ENCODE data around the gene NOTCH2. TPM values are rescaled to one million over a fixed set of nuclear protein-coding genes. Genes with fewer than 3 reads are reported as not detected.
"Not testable (repeated sequence)": the region's sequence is repeated elsewhere in the genome, so short reads cannot be mapped to it uniquely, and the experiment has no call there.

NOTCH2 gene
- total and polyA plus RNA-seq, 9 donors: 21.3 to 149 (median 105) TPM

DNA sequence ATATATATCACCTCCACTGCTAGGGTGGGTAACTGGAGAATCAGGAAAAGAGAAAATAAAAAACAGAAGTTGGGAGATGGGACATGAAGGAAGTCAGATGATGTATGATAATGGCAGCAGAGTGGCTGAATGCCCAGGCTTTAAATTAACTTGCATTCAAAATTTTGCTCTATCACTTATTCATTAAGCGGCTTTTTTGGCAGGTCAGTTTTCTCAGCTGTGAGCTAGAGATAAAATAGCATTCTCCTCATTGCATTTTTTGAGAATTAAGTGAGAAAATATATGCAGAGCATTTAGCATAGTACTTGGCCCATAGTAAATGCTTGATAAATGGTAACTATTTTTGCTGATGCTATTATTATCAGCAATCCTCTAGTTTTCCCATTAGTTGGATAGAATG lies 32.1 kb upstream of the NOTCH2 start:
- intact Hi-C loops (cut with DNase I); H3K27ac ChIP-seq; DNase-seq; H3K36me3 ChIP-seq; H3K4me3 ChIP-seq; H3K4me1 ChIP-seq (ENCODE audit: insufficient read depth); H3K27me3 ChIP-seq; H3K9me3 ChIP-seq: not testable (repeated sequence)
- 70 to 78% methylated on average over 1 of the region's 1 CpG; no CpG with 5 or more reads in 1 of the 3 donors for WGBS, 3 donors

DNA sequence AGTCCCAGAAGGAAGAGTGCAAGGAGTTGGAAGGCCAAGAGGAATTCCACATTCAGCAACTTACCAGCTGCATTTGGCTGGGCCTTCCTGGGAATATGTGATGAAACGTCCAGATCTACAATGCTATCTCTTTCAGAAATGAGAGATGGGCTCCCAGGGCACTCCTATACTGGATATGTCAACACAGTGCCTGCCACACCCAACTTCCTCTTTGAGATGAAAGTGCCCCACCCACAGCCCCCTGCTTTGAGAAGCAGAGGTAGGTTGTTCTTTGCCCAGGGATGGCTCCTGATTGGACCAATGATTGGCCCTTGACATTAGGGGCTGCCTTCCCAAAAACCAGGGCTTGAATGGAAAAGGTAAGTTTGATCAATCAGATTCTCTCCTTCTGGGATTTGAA lies 31.1 kb upstream of the NOTCH2 start:
- DNase-seq; intact Hi-C loops (cut with DNase I); H3K27ac ChIP-seq; H3K9me3 ChIP-seq; H3K36me3 ChIP-seq; H3K27me3 ChIP-seq; H3K4me3 ChIP-seq; H3K4me1 ChIP-seq (ENCODE audit: insufficient read depth): not testable (repeated sequence)
- 53% methylated on average over 1 of the region's 1 CpG; no CpG with 5 or more reads in 2 of the 3 donors for WGBS, 3 donors

DNA sequence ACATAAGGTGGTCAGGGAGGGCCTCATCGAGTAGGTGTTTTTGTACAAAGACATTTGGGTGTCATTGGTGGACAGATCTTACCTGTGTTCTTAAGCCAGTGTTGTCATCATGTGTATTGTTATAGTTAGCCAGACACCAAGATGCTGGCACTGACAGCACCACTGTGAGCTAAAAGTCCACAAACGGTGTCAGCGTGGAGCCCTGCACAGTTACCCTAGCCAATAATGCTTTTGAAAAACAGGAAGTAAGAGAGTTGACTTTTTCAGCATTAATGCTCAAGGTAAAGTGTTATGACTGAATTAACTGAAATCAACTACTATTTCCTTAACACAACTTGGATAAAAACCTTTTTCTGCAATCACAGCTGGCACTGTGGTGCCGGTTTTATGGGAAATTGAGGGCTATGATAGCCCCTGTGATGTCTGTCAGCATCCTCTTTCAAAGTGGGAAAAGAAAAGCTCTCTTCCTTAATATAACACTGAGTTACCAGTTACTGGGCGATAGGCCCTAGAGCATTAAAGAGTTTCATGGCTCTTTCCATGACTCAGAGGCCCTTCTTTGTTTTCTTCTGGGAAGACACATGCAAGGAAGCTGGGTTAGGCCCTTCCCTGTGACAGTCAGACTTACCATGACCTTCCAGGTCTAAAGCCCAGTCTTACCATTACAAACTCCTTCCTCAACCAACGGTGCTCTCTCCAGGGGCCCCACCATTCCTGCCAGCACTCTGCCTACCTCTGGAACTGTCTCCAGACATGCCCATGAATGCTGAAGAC lies 29.7 kb upstream of the NOTCH2 start:
- H3K4me1 ChIP-seq (ENCODE audit: insufficient read depth); DNase-seq; H3K9me3 ChIP-seq; intact Hi-C loops (cut with DNase I); H3K4me3 ChIP-seq; H3K27me3 ChIP-seq; H3K36me3 ChIP-seq; H3K27ac ChIP-seq: not testable (repeated sequence)
- WGBS, 3 donors: 81 to 100% (median 93%) methylated on average over 1 of the region's 6 CpGs

DNA sequence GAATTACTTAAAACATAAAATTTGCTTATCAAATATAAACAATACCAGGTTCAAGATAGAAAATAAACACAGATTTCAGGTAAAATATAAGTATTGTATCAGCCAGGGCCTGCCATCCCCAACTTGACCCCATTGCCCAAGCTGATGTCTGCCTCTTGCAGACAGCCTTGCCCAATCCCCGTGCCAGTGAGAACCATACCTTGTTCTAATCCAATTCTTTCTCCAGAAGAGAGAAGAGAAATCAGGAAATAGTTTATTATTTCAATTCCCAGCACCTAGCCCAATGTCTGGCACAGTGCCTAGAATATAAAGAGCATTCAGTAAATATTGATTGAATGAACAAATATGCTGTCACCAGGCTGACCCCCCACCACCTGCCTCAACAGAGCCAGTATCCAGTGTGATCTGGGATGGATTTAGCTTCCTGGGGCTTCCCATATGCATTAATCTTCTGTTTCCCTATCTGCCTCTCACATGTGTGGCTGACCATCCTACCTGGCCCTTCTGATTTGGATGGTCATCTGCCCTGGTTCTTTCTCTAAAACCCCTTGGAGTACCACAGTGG lies 27.6 kb upstream of the NOTCH2 start:
- intact Hi-C loops (cut with DNase I); H3K9me3 ChIP-seq: not testable (repeated sequence)
- 89 to 98% (median 94%) methylated on average over 1 of the region's 1 CpG for WGBS, 3 donors

DNA sequence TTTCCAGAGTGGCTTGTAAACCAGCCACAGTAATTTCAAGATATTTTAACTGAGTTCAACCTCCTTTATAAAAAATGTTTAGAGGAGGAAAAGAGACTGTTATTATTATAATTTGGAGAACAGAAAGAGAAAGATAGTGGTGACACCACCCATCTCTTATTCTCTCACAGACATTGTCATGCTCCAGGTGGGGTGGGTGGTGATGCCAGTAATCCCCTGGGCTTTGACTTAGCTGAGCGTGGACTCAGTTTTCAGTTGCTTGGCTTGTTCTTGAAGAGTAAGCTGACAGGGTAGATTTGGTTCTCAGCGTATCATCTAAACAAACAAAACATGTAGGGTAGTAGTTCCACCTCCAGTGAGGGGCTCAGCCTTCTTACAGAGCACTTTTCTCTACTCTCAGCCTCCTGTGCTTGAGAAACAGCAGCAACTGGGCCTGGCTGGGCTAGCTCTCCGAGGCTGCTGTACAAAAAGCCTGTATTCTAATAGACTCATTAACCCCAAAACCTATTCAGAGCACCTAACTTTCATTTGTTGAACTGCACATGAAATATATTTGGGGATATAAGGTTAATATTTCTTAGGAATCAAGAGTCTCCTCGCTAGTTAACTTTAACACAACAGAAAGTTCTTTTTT lies 24.2 kb upstream of the NOTCH2 start:
- H3K4me1 ChIP-seq (ENCODE audit: insufficient read depth); H3K36me3 ChIP-seq; H3K9me3 ChIP-seq; H3K27me3 ChIP-seq; H3K4me3 ChIP-seq; intact Hi-C loops (cut with DNase I); H3K27ac ChIP-seq; DNase-seq: not testable (repeated sequence)
- 67 to 88% (median 80%) methylated on average over 1 to 2 of the region's 4 CpGs for WGBS, 3 donors

More for the DNA sequence above, 27.6 kb upstream of the NOTCH2 start:
- not testable (repeated sequence) for H3K4me1 ChIP-seq (ENCODE audit: insufficient read depth); H3K27me3 ChIP-seq; H3K36me3 ChIP-seq; H3K4me3 ChIP-seq; DNase-seq; H3K27ac ChIP-seq

DNA sequence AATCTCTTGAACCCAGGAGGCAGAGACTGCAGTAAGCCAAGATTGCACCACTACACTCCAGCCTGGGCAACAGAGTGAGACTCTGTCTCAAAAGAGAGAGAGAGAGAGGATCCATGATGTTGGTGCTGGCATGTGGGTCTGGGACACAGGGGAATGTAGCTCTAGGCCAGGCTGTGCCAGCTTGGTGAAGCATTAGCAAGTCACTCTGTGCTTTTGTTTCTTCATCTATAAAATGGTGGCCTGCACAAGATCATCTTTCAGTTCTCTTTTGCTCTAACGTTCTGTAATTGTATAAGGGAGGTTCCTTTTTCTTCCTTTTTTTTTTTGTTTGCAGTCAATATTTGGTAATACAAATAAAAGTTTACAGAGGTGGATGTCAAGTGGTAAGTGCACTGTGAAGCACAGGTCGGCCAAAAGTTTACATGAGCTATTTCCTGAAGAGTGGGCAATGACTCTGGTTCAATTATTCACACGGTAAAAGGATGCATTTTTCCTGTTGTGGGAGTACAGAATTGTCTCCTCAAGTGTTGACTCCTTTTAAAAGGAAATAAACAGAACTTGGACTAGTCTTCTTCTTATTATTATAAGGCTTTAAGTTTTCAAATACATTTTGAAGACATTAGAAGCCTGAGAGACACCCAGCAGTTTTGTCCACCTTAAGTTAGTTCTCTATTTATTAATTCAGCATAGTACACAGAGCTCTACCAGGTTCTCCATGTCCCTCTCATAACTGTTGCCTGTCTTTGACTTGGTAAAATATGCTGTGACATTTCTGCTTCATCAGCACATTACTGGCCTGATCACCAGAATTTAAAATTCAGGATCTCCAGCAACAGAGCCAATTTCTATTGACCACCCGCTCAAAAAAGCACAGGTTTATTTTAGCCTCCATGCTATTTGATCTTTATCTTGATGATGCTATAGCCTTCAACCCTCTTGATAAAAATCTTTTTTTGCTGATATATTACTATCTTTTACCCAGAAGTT lies 23.1 kb upstream of the NOTCH2 start:
- intact Hi-C loops (cut with DNase I); H3K36me3 ChIP-seq; H3K27ac ChIP-seq; H3K9me3 ChIP-seq; H3K4me3 ChIP-seq; DNase-seq; H3K27me3 ChIP-seq; H3K4me1 ChIP-seq (ENCODE audit: insufficient read depth): not testable (repeated sequence)
- WGBS, 3 donors: 50 to 51% (median 50%) methylated on average over 4 of the region's 4 CpGs

DNA sequence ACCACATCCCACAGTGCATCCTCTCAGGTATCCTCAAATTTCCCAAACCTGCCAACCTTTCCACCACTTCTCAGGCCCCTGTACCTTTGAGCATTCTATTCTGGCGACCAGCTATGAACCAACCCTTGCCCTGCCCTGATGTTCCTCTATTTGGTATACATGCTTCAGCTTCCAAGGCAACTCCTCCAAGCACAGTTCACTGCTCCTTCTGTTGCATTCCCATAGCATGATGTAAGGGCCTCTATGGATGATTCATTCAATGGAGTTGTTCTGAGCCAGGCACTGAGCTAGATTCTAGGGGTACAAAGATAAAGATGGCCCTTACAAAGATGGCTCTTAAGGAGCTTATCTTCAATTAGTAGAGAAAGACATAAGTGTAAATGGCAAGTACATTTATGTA lies 21.4 kb upstream of the NOTCH2 start:
- DNase-seq; H3K36me3 ChIP-seq; H3K4me3 ChIP-seq; H3K4me1 ChIP-seq (ENCODE audit: insufficient read depth); H3K9me3 ChIP-seq; intact Hi-C loops (cut with DNase I); H3K27me3 ChIP-seq; H3K27ac ChIP-seq: not testable (repeated sequence)
- WGBS, 3 donors: no CpG with 5 or more reads among the region's 1 CpG

DNA sequence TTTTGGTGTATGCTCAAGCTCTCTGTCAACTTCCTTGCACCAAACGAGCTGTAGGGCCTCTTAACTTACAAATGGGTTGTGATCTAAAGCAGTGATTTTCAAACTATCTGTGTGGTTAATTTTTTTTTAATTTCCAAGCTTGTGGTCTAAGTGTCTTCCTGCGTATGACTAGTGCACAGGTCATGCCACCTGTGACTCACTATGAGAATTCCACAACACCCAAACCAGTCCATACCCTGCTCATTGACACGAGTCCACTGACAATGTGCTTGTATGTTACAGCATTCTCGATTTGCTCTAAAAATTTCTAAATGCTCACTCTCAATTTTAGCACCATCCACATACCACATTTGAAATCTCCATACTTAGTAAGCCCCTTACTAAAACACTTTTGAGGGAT lies 18.5 kb upstream of the NOTCH2 start:
- H3K4me3 ChIP-seq; H3K36me3 ChIP-seq; DNase-seq; H3K27ac ChIP-seq; intact Hi-C loops (cut with DNase I); H3K9me3 ChIP-seq; H3K4me1 ChIP-seq (ENCODE audit: insufficient read depth); H3K27me3 ChIP-seq: not testable (repeated sequence)
- 90 to 91% (median 91%) methylated on average over 3 of the region's 4 CpGs for WGBS, 3 donors

DNA sequence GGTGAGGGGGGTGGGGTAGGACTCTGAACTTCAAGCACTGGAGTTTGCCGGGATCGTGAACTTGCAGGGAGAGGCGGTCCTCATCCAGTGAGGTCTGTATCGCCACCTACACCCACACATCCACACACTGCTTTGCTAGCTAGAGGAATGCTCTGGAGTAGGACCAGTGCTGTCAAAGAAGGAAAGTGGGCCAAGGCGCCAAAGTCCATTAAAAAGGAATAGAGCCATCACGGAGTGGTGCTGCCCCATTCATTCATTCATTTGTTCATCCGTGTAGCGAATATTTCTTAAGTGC lies 405 bp upstream of the NOTCH2 start:
- not testable (repeated sequence) for H3K27ac ChIP-seq

DNA sequence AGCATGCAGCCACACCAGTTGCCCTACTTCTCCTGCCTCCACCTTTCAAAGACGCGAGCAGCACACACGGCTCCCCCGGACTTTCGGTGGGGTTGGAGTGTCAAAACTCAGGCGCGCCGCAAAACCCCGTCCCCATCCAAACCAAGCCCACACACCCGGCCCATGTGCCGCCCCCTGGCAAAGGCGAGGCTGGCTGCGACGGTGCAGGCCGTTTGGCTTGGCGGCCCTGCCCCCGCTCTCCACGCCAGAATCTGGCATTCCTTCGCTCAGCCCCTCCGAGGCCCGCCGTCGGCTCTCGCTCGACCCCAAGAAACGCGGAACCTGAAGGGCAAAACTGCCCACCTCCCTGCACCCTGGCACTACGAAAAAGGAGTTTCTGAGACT lies 787 bp downstream of the NOTCH2 start:
- H3K4me1 ChIP-seq (ENCODE audit: insufficient read depth); H3K27me3 ChIP-seq; H3K9me3 ChIP-seq; H3K36me3 ChIP-seq; intact Hi-C loops (cut with DNase I): not testable (repeated sequence)
- Histone ChIP-seq H3K4me3 (peak overlapping the region; percentile 82), H3K27ac (peak overlapping the region; percentile 65 to 69)
- WGBS, 3 donors: 0% methylated on average over 13 of the region's 28 CpGs; no CpG with 5 or more reads in 2 of the 3 donors
- peak in 4 of 5 donors; percentile 8 to 46 (median 30) for DNase-seq

More for the DNA sequence above, 405 bp upstream of the NOTCH2 start:
- intact Hi-C loops (cut with DNase I); H3K9me3 ChIP-seq; H3K36me3 ChIP-seq; DNase-seq; H3K4me3 ChIP-seq; H3K4me1 ChIP-seq (ENCODE audit: insufficient read depth); H3K27me3 ChIP-seq: not testable (repeated sequence)
- no CpG with 5 or more reads among the region's 8 CpGs for WGBS, 3 donors

DNA sequence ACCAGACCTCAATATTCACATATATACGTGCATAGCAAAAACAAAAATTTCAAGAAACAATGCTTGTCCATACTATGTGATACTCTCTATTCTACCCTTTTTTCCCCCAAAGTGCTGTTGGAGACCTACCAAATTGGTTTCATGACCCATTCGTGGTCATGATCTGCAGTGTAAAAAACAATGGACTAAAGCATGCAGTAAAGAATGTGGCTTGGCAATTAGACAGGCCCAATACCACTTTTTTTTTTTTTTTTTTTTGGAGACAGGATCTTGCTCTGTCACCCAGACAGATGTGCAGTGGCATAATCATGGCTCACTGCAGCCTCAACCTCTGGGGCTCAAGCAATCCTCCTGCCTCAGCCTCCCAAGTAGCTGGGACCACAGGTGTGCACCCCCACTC lies 21.3 kb downstream of the NOTCH2 start:
- DNase-seq; H3K36me3 ChIP-seq; H3K27me3 ChIP-seq; H3K4me1 ChIP-seq (ENCODE audit: insufficient read depth); H3K9me3 ChIP-seq; intact Hi-C loops (cut with DNase I); H3K27ac ChIP-seq; H3K4me3 ChIP-seq: not testable (repeated sequence)
- WGBS, 3 donors: 6 to 9% (median 8%) methylated on average over 1 of the region's 2 CpGs

Data from ovary (tissue), 9 donors.